ENCODE data around the gene LHCGR.

The LHCGR gene

GRCh38 chr2:48673581-48673980, 81.9 kb downstream of the LHCGR start:
- no peaks in the 10 kb centered on the region for H3K27me3 Mint-ChIP-seq
- no peak overlapping the region for H3K27ac Mint-ChIP-seq
- H3K9me3 Mint-ChIP-seq, result no peaks in the 10 kb centered on the region
- H3K36me3 Mint-ChIP-seq (ENCODE audit: low read depth), result no peaks in the 10 kb centered on the region
- intact Hi-C loops (cut with micrococcal nuclease), result no loop called here
- H3K4me3 Mint-ChIP-seq, result no peak overlapping the region
- no peaks in the 10 kb centered on the region for H3K4me1 Mint-ChIP-seq (ENCODE audit: low read depth)

DNA sequence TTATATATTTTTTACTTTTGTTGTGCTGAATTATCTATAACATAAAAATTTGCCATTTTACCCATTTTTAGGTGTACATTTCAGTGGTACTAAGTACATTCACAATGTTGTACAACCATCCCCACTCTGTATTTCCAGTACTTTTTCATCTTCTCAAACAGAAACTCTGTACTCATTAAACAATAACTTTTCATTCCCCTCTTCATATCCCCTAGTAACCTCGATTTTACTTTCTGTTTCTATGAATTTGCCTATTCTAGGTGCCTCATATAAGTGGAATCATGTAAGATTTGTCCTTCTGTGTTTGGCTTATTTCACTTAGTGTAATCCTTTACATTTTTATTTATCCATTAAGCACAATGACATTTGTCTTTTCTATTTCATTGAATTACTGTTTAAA, 86.5 kb downstream of the LHCGR start:
- intact Hi-C loops (cut with micrococcal nuclease), result no loop called here
- H3K4me1 Mint-ChIP-seq (ENCODE audit: low read depth), result no peaks in the 10 kb centered on the region
- no peaks in the 10 kb centered on the region for H3K27me3 Mint-ChIP-seq
- H3K36me3 Mint-ChIP-seq (ENCODE audit: low read depth), result no peaks in the 10 kb centered on the region
- H3K9me3 Mint-ChIP-seq, result no peaks in the 10 kb centered on the region
- H3K4me3 Mint-ChIP-seq, result no peak overlapping the region
- H3K27ac Mint-ChIP-seq, result no peak overlapping the region

DNA sequence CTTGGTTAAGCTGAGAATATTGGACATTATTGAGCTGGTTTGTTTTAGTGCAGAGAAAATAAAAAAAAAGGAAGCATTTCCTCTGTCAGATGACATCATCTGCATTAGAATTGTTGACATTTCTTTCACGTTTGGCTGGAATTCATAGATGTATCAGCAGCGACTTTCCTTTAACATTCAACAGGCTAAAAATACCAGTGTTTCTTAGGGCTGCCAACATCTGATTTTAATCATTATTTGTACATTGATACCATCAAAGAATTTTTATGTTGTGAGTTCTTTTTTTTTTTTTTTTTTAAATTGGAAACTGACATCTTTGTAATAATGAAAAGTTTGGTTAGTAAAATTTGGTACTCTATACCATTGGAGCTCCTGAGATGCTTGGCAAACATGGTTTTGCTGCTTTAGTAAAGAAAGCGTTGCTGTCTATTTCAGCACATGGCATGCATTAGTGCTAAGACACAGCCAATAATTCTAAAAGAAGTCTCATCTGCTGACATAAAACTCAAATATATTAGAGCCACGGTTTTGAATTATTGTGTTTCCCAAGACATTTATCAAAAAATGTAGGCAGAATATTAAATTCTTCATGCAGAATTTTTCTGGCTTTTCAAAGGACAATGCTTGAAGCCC, 104.2 kb downstream of the LHCGR start:
- H3K27me3 Mint-ChIP-seq, result peaks cover 2% of the 10 kb centered on the region
- H3K9me3 Mint-ChIP-seq, result no peaks in the 10 kb centered on the region
- no peak overlapping the region for H3K27ac Mint-ChIP-seq
- no peaks in the 10 kb centered on the region for H3K36me3 Mint-ChIP-seq (ENCODE audit: low read depth)
- no peak overlapping the region for H3K4me3 Mint-ChIP-seq
- no peaks in the 10 kb centered on the region for H3K4me1 Mint-ChIP-seq (ENCODE audit: low read depth)
- intact Hi-C loops (cut with micrococcal nuclease), result no loop called here

GRCh38 chr2:48638261-48638660, 117.3 kb downstream of the LHCGR start:
- intact Hi-C loops (cut with micrococcal nuclease), result no loop called here
- H3K36me3 Mint-ChIP-seq (ENCODE audit: low read depth), result no peaks in the 10 kb centered on the region
- no peaks in the 10 kb centered on the region for H3K27me3 Mint-ChIP-seq

More at GRCh38 chr2:48638261-48638660, 117.3 kb downstream of the LHCGR start:
- Mint-ChIP-seq H3K4me3 (no peak overlapping the region), H3K9me3 (no peaks in the 10 kb centered on the region), H3K27ac (no peak overlapping the region), H3K4me1 (ENCODE audit: low read depth) (no peaks in the 10 kb centered on the region)
